GM18858 (cell line): ENCODE measurements around the gene CYP1B1.
"Not testable (repeated sequence)": the region's sequence is repeated elsewhere in the genome, so short reads cannot be mapped to it uniquely, and the experiment has no call there.

Source experiments
- ATAC-seq: cut with Tn5 transposase; IDR thresholded peaks from one replicate; pipeline ENCODE4 v1.9.1; 2021; ENCODE audit not compliant: unreplicated experiment

CYP1B1 gene

GRCh38 chr2:38037757-38038621, 38.0 kb downstream of the CYP1B1 start:
- ATAC-seq: peak; percentile 63

- ATAC-seq: no peak
Measured at GRCh38 chr2:38037325-38037724, 38.6 kb downstream of the CYP1B1 start.

- ATAC-seq: no peak
Measured at GRCh38 chr2:38035968-38036367, 40.0 kb downstream of the CYP1B1 start.

GRCh38 chr2:38033646-38034045, 42.3 kb downstream of the CYP1B1 start:
- no peak for ATAC-seq

- ATAC-seq: no peak
Measured at GRCh38 chr2:38032946-38033345, 43.0 kb downstream of the CYP1B1 start.

- ATAC-seq: no peak
Measured at GRCh38 chr2:38030635-38031355, 45.2 kb downstream of the CYP1B1 start.

- no peak for ATAC-seq
Measured at GRCh38 chr2:38029512-38029911, 46.4 kb downstream of the CYP1B1 start.

- ATAC-seq: no peak
Measured at GRCh38 chr2:38028829-38029228, 47.1 kb downstream of the CYP1B1 start.

- no peak for ATAC-seq
Measured at GRCh38 chr2:38026846-38027245, 49.1 kb downstream of the CYP1B1 start.

- no peak for ATAC-seq
Measured at GRCh38 chr2:38021589-38021988, 54.4 kb downstream of the CYP1B1 start.

- ATAC-seq: not testable (repeated sequence)
Measured at GRCh38 chr2:38020359-38021069, 55.4 kb downstream of the CYP1B1 start.

- no peak for ATAC-seq
Measured at GRCh38 chr2:38017836-38018235, 58.1 kb downstream of the CYP1B1 start.
